ENCODE data around the gene RPL15.
"Not testable (repeated sequence)": the region's sequence is repeated elsewhere in the genome, so short reads cannot be mapped to it uniquely, and the experiment has no call there.

The RPL15 gene

DNA sequence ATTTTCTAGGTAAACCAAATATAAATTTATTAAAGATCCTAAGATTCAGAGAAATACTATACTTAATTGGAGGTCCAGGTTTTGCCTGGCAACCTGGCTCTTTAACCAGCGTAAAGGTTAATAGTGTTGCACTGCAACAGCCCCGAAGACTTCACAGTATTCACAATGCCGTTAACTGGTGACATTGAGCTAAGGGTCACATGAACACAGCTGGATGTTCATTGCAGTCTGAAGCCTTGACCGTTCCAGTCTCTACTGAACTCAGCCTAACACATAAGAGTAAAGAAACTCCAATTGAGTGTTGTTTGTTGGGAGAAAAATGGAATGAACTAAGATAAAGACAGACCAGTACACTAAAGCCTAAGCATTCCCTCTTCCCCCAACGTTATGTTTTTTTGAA, 27.0 kb upstream of the RPL15 start:
- DNase-seq = no peak

DNA sequence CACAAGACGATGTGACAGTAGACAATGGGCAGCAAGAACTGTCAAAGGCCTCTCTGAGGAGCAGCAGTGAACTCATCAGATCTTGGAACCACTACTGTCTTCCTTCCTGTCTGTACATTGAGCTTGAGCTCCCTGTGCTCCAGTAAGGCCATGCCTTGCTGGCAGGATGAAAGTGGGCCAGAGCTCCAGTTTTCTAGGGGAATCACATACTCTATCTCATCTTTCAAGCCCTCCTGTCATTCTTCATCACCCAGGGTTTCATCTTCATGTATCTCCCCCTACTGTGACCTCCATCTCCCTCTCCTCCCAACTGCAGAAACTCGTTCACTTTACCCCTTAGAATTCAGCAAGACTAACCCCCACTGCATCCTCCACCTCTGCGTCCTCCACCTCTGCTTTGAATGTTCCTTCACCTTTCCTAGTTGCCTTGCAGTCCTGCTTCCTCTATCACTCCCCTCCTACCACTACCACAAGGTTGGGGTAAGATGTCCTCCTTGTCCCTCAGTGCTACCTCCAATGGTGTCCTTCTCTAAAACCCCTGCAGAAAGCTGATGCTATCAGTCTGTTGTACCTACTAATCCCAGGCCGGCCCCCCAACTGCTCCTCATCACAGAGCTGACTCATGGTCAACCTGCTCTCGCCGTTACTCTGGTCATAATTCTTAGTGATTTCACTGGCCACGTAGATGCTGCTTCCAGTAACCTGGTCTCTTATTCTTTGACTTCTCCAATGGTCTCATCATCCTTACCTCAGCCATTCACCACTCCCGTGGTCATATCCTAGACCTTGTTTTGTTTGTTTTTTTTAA, 22.5 kb upstream of the RPL15 start:
- no peak for DNase-seq

DNA sequence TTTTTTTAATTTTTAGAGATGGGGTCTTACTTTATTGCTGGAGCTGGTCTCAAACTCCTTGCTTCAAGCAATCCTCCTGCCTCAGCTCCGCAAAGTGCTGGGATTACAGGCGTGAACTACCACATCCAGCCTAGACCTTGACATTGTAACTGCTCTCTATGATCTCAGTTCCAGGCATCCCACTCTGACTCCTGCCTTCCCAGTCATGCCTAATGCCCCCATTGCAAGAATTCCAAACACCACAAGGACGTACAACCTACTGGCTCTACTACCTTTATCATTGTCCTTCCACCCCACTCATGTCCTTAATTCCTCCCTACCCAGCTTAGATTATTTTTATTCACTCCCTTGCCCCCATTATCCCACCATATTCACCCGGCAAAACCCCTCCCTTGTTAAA, 21.8 kb upstream of the RPL15 start:
- DNase-seq = no peak

DNA sequence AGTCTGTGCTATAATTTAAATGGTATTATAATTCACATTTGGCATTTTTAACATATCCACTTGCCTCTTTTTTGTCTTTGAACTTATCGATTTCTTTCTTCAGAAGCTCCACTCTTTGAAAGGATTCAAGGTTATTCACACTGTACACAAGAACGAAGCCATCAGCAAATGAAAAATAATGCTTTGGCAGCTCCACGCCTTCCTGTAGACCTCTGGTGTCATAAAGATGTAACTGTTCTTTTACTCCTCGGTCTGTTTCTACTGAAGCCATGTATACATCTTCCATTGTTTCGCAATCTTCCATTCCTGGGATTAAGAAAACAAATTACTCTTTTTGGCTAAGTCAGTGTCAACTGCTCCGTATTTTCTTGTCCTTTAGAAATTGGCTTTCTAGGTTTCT, 16.2 kb upstream of the RPL15 start:
- DNase-seq = no peak

DNA sequence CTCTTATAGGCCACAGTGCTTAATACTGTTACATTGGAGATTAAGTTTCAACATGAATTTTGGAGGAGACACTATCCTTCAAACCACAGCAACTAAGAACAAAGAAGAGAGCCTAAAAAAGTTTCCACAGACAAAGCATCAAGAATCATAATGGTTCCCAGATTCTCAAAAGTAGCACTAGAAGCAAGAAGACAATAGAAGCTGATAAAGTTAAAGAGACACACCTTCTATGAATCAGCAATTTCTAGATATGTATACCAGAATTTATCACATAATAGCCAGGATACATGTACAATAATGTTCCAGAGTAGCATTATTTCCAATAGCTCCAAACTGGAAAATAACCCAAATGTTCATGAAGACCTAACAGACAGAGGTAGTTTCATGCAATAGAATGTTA, 12.4 kb upstream of the RPL15 start:
- no peak for DNase-seq

DNA sequence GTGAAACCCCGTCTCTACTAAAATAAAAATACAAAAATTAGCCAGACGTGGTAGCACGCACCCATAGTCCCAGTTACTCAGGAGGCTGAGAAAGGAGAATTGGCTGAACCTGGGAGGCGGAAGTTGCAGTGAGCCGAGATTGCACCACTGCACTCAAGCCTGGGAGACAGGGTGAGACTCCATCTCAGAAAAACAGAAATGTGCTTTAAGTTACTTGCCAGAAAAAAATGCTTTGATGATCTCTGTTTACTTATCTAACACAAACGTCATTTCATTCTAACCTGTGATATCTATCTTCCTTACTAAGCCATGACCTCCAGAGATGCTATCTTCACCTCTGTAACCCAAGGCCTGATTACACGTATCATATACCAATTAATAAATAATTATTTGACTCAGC, 7.6 kb upstream of the RPL15 start:
- no peak for DNase-seq

- no peak for DNase-seq
These were observed 5.5 kb upstream of the RPL15 start for GRCh38 chr3:23911397-23911796.

GRCh38 chr3:23912335-23912734, 4.6 kb upstream of the RPL15 start:
- DNase-seq = not testable (repeated sequence)

DNA sequence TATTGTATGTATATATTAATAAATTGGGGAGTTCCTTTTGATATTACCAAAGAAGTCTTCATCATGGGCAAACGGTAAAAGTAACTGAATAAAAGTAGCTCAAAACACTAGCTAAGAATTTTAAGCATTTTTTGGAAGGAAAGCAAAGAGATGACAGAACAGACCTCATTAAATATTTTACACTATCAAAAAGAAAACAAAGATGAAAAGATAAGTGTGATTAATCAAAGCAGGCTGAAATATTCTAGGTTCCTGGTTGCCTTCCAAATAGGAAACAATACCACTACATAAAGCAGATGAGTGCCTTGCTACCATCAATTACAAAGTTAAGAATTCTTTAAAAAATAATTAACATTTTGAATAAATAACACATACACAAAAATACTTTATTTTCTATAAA, 3.8 kb upstream of the RPL15 start:
- DNase-seq = no peak

DNA sequence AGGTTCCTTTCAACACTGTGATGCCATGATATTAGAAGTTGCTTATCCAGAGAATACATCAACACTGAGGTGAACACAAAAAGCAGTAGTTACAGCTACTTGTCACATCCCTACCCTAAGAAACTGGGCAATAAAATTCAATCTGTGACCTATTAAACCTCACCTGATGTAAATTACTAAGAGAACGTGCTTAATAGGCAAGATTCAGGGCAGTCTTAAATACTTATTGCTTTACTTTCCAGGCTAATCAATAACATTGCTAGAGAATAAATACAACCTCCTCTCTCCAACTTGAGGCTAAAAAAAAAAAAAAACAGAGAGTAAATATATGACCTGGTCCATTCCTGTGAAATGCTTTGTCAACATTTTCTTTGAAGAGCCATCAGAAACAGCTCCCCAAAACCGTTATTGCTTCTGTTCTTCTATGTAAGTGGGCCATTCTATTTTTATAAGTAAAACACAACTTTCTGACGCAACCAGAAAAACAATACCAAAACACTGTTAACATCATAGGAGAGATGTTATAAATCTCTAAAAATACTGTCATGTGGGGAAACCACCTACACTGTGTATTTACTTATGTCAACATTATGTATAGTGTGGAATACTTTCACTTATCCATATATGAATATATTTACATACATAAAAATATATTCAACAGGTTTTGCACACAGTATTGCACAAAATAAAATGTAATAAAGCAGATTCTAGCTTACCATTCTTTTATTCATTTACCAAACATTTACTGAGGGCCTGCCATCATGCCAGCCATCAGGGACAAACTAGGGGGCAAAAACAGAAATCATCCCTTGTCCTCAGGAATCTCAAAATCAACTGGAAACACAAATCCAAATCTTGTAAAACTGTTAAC, 2.8 kb upstream of the RPL15 start:
- no peak for DNase-seq

DNA sequence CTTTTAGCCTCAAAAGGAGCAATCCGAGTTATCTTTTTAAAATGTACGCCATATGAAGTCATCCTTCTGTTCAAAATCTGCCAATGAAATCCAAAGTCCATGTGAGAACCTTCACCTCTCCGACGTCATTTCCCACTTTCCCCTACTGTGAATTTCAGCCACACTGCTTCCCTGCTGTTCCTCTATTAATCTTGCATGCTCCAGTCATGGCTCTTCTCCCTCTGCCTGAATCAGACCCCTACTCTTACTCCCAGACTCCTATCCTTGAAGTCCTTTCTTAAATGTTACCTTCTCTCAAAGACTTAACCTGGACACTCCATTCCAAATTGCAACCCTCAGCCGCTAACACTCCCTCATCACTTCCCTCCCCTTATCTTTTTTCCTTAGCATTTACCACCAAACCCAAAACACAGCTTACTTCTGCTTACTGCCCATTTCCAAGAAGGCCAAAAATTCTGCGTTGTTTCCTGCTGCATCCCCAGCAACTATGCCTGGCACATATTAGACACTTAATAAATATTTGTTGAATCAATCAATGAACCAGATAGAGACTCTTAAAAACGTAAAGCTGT, 1.3 kb upstream of the RPL15 start:
- no peak for DNase-seq

- DNase-seq = no peak
These were observed 613 bp upstream of the RPL15 start for GRCh38 chr3:23916152-23916885.

DNA sequence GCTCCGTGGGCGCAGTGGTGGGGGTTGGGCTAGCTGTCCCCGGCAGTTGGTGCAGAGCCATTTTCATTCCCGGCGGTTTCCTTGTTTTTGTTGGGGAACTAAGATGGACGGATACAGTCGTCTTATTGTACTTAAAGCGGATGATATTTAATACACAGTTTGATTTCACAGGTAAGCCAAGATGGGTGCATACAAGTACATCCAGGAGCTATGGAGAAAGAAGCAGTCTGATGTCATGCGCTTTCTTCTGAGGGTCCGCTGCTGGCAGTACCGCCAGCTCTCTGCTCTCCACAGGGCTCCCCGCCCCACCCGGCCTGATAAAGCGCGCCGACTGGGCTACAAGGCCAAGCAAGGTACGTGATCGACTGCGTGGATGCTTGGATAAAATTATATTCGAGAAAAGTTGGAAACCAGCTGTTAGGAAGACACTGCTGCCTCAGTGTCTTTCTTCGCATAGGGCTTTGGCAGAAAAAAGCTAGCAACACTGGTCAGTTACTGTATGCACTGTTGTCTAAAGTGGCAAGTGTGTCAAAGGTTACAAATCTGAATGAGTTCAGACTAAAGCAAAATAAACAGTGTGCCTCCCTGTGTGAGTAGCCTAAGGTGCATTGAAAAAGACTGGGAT, 859 bp downstream of the RPL15 start:
- DNase-seq = peak; percentile 27 to 72

GRCh38 chr3:23918331-23918730, 1.4 kb downstream of the RPL15 start:
- not testable (repeated sequence) for DNase-seq

GRCh38 chr3:23919628-23920027, 2.7 kb downstream of the RPL15 start:
- DNase-seq = no peak

GRCh38 chr3:23920151-23920655, 3.3 kb downstream of the RPL15 start:
- DNase-seq = no peak

DNA sequence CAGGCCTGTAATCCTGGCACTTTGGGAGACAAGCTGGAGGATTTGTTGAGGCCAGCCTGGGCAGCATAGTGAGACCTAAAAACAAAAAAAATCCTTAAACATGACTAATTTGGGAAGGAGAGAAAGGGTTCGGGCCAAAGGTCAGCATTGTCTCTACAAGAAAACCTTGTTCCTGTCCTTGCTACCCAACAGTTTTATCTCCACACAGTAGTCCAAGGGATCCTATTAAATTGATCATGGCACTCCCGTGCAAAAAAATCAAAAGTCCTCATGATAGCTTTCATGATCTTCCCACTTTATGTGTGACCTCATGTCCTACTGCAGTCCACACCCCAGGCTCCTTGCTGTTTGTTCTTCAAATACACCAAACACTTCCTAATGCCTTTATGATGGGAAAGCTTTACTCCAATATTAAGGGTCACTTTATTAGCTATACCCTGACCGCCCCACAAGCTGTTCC, 4.2 kb downstream of the RPL15 start:
- no peak for DNase-seq

DNA sequence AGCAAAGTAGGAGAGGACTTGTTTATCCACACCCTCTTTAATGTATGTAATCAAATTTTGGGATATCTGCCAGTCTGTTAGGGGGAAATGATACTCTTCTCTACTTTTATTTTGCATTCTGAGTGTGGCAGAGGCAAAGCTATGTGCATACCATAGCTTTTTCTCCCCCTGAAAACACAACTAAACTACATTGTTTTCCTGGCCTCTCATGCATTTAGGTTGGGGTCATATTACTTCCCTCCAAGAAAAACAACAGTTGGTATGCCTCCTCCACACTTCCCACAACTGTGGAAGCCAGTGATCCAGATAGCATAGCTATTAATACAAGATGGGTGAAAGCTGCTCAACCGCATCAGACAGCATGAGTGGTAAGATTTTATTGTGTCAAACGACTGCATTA, 6.9 kb downstream of the RPL15 start:
- peak in 1 of 2 experiments; percentile 7 for DNase-seq

- DNase-seq = no peak
These were observed 9.3 kb downstream of the RPL15 start for GRCh38 chr3:23926246-23926645.

DNA sequence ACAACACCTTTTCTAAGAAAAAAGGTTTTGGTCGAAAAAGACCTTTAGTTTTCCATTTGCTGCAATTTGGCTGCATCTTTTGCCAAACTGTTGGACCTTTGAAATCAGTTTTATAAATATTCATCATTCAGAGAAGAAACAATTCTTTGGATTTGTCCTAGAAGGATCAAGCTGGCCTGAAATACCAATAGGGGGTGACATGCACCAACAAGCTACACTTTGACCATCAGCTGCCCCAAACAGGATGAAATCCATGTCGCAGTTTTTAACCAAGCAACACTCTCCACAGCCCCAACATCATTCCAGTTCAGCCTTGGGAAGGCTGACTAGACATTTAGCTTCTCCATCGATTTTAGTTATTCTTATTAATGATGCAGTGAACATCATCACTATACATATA, 9.8 kb downstream of the RPL15 start:
- no peak for DNase-seq

DNA sequence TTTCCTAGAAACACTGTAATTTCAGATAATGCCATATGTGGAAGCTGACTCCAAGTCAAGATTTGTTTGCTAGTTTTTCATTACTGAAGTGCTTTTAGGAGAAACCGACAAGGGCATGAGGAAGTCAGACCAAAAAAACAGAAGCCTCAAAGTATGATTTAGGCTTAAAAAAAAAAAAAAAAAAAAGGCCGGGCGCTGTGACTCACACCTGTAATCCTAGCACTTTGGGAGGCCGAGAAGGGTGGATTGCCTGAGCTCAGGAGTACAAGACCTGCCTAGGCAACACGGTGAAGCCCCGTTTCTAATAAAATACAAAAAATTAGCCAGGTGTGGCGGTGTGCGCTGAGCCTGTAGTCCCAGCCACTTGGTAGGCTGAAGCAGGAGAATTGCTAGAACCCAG, 11.6 kb downstream of the RPL15 start:
- no peak for DNase-seq

DNA sequence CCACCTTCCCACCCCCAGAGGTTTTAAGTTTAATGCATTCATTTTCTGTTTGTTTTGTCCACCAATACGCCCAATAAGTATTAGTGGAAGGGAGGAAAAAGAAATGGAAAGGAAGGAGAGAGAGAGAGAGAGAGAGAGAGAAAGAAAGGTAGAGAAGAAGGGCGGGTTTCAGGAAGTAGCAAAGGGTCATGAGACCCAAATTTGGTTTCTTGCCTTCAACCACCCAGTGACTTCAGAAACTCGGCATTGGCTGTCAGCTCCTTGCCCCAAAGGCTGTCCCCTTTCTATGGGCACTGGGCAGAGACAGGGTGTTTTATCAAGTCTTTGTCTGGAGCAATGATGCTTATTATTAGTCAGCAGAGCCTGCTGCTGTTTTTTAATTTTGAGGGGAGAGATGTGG, 14.7 kb downstream of the RPL15 start:
- no peak for DNase-seq

Measured in NCI-H526 (cell line).